HG03457 (cell line): ENCODE results near the gene GRK1.

ENCODE experiments used
- ATAC-seq: cut with Tn5 transposase; IDR thresholded peaks from one replicate; pipeline ENCODE4 v1.9.1; 2021; ENCODE audit warnings: moderate number of reproducible peaks; ENCODE audit not compliant: unreplicated experiment

Gene GRK1

GRCh38 chr13:113728571-113729054, 61.6 kb downstream of the GRK1 start:
- ATAC-seq = no peak

GRCh38 chr13:113729187-113730019, 62.4 kb downstream of the GRK1 start:
- ATAC-seq = no peak

GRCh38 chr13:113730258-113730691, 63.3 kb downstream of the GRK1 start:
- no peak for ATAC-seq

GRCh38 chr13:113730831-113731191, 63.8 kb downstream of the GRK1 start:
- no peak for ATAC-seq

GRCh38 chr13:113731192-113732175, 64.5 kb downstream of the GRK1 start:
- no peak for ATAC-seq

GRCh38 chr13:113732176-113732960, 65.3 kb downstream of the GRK1 start:
- ATAC-seq = no peak

- ATAC-seq = no peak
Observed at GRCh38 chr13:113732961-113733950, 66.2 kb downstream of the GRK1 start.

GRCh38 chr13:113734099-113734825, 67.2 kb downstream of the GRK1 start:
- no peak for ATAC-seq

- no peak for ATAC-seq
Observed at GRCh38 chr13:113734826-113735125, 67.8 kb downstream of the GRK1 start.

- no peak for ATAC-seq
Observed at GRCh38 chr13:113735194-113735593, 68.2 kb downstream of the GRK1 start.

- ATAC-seq = no peak
Observed at GRCh38 chr13:113735750-113736149, 68.7 kb downstream of the GRK1 start.

- no peak for ATAC-seq
Observed at GRCh38 chr13:113736258-113736731, 69.3 kb downstream of the GRK1 start.

GRCh38 chr13:113737803-113738202, 70.8 kb downstream of the GRK1 start:
- ATAC-seq = no peak

GRCh38 chr13:113739527-113740285, 72.7 kb downstream of the GRK1 start:
- ATAC-seq = no peak

GRCh38 chr13:113740286-113740556, 73.2 kb downstream of the GRK1 start:
- no peak for ATAC-seq

- no peak for ATAC-seq
Observed at GRCh38 chr13:113740661-113741060, 73.6 kb downstream of the GRK1 start.

GRCh38 chr13:113741191-113741668, 74.2 kb downstream of the GRK1 start:
- ATAC-seq = no peak

GRCh38 chr13:113742000-113742441, 75.0 kb downstream of the GRK1 start:
- ATAC-seq = no peak
